Measurements from ENCODE around the gene BAIAP2L1.
A peak's percentile ranks its signal among the peaks of the same experiment; 100 is the strongest.

BAIAP2L1 gene

GRCh38 chr7:98267303-98267702 lies 133.6 kb downstream of the BAIAP2L1 start:
- DNase-seq (ENCODE audit: low read depth) = no peak

DNA sequence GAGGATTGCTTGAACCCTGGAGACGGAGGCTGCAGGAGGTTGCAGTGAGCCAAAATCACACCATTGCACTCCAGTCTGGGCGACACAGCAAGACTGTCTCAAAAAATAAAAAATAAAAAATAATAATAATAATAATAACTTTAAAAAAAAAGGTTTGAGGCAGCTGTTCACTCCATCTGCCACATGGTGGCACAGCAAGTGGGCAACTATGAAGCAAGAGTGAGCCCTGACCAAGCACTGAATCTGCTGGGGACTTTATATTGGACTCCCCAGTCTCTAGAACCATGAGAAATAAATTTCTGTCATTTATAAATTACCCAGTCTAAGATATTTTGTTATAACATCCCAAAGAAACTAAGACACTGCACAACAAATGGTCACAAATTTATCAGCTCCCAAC lies 134.1 kb downstream of the BAIAP2L1 start:
- DNase-seq (ENCODE audit: low read depth) = no peak

- DNase-seq (ENCODE audit: low read depth) = no peak
Measured at GRCh38 chr7:98265841-98266271, 135.0 kb downstream of the BAIAP2L1 start.

- no peak for DNase-seq (ENCODE audit: low read depth)
Measured at GRCh38 chr7:98257701-98258100, 143.2 kb downstream of the BAIAP2L1 start.

- no peak for DNase-seq (ENCODE audit: low read depth)
Measured at GRCh38 chr7:98256431-98256830, 144.5 kb downstream of the BAIAP2L1 start.

- DNase-seq (ENCODE audit: low read depth) = no peak
Measured at GRCh38 chr7:98254951-98255610, 145.8 kb downstream of the BAIAP2L1 start.

DNA sequence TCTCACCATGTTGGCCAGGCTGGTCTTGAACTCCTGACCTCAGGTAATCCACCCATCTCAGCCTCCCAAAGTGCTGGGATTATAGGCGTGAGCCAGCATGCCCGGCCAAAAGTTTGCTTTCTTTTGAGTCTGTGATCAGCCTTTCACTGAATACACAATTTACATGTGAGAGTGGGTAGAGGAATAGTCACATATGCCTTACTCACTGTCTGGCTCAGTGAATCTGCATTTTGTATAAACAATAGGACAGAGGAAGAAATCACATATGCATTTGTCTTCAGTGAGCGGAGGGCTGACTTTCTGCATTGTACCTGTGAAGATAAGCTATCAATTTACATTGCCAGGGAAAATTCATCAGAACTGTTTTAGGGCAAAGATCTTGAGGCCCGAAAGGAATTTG lies 146.4 kb downstream of the BAIAP2L1 start:
- no peak for DNase-seq (ENCODE audit: low read depth)

DNA sequence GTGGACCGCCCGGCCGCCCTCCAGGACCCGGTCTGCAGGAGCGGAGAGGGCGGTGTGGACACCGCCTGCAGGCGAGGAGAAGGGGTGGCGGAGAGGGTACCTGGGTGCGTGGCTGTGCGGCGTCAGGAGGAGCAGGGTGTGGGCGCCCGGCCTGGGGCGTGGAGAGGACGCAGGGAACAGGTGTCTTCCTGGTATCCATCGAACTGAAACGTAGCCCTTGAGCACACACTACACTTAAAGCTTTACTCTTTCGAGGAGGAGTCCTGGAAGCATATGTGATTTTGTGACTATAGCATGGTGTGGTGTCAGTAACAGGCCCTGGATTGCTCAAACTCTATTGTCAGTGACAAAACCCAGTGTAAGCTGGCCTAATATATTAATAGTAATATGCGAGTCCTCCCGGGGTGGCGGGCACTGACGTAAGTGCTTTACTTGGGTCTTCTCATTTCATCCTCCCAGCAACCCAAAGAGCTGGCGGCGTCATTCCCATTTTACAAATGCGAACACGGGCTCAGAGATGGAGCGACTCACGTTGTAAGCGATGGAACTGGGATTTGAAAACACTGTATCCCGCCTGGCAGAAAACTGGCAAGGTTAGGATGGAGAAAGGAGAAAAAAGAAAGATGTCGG lies 148.3 kb downstream of the BAIAP2L1 start:
- no peak for DNase-seq (ENCODE audit: low read depth)

DNA sequence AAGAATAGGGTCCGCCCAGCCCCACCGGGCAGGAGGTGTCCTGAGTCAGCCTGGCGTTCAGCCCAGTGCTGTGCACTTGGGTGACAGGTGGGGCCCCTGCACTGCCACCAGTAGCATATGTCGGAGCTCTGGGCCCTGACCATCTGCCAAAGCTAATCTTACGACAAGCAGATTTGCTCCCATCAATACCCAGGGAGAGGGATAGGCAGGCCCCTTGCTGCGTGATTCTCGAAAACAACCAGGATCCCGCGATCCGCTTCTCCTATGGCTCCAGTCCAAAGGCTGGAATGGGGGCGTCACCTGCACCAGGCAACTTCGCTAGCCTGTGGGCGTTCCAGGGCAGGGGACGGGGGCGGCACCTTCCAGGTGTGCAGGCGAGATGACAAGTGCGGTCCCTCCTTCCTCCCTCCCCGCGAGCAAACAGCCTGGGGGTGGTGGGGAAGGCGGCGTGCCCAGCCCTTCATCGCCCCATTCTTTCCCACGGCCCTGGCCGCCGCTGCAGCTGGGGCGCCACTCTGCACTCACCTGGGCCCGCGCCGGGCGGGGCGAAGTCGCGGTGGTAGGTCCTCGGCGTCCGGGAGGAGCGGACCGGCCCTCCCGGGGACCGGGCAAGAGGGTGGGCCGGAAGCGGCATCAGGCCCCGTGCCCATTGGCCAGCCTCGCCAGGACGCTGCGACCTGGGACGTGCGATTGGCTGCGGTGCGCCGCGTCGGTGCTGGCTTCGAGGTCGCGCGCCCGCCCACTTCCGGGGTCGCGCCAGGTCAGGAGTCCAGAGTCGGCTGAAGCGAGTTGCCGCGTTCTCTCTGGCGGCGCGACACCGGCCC lies 149.1 kb downstream of the BAIAP2L1 start, which contains the start of gene TECPR1:
Gene TECPR1, minus strand, starts transcription at position 632 of the 824 bp plus-strand sequence. CDS start 6,086 bp downstream, outside the sequence.
- peak; percentile 80 for DNase-seq (ENCODE audit: low read depth)

DNA sequence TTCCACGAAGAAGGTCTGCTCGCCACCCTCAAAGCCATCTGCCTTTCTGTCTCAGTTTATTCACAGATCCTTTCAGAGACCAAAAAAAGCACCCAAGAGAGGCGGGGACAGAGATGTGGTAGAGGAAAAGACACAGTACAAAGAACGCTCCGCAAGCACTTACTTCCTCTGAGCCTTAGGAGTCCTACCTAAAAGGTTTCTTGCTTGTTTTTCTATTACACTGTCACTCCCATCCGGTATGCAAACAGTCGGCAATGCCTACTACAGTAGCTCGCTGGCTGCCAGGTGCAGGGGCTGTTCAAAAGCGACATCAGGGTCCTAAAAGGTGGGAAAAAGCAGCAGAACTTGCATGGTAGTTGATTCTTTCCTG lies 149.7 kb downstream of the BAIAP2L1 start:
- DNase-seq (ENCODE audit: low read depth) = peak; percentile 14

DNA sequence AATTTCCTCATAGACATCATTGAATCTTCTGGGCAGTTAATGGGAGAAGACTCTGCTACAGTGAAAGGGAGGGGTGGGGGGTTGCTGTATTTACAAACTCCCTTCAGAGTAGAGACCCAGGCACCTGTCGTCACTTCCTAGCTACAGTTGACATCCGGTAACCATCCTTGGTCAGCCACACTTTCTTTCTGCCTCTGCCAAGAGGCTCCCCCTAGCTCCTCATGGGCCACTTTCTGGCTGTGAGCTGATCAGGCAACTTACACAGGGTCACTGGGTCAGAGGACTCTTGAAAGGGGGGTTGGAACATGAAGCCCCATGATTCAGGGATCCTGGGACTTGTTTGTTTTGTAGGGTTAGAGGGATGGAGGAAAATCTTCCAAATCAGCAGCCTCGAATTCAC lies 150.1 kb downstream of the BAIAP2L1 start:
- DNase-seq (ENCODE audit: low read depth) = peak; percentile 31

GRCh38 chr7:98249106-98249505 lies 151.8 kb downstream of the BAIAP2L1 start:
- DNase-seq (ENCODE audit: low read depth) = no peak

DNA sequence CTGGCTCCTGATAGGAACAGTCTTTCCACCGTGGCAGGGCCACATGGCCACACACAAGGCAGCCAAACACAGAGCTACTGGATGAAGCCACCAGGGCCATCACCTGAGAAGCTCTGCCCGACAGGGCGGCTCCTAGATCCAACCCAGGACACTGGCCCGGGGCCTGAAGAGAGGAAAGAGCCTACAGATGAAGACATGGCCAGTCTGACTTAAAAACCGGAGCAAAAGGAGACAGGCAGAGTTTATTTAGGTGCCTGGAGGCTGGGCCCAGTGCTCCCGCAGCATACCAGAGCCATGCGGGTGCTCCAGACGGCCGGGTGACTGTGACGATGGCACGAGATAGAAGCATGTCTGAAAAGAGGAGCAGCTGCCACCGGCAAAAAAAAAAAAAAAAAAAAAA lies 152.7 kb downstream of the BAIAP2L1 start:
- DNase-seq (ENCODE audit: low read depth) = no peak

DNA sequence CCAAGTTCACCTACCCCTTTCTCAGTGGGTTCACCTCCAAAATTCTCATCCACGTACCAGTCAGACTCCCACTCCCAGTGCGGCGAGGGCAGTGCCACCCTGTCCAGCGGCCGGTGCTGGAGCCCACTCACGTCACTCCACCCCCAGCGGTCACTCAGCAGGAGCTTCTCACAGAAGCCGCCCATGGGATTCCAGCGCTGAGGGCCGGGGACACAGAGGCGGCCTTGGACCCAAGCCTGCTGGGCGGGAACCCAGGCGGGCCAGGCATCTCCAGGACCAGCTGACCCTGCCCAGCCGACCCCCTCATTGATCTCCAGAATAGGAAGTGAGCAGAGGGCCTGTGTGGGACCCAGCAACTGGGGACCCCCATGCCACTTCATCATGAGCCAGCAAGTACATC lies 156.0 kb downstream of the BAIAP2L1 start:
- no peak for DNase-seq (ENCODE audit: low read depth)

DNA sequence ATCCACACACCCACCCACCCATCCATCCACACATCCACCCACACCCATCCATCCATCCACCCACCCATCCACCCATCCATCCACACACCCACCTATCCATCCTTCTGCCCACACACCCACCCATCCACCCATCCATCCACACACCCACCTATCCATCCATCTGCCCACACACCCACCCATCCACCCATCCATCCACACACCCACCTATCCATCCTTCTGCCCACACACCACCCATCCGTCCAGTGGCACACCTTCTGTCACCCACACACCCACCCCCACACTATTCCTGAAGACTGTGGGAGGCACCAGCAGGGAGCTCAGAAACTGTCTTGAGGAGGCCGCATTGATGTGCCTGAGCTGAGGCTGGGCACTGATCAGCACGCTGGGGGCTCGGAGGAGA lies 158.0 kb downstream of the BAIAP2L1 start:
- no peak for DNase-seq (ENCODE audit: low read depth)

DNA sequence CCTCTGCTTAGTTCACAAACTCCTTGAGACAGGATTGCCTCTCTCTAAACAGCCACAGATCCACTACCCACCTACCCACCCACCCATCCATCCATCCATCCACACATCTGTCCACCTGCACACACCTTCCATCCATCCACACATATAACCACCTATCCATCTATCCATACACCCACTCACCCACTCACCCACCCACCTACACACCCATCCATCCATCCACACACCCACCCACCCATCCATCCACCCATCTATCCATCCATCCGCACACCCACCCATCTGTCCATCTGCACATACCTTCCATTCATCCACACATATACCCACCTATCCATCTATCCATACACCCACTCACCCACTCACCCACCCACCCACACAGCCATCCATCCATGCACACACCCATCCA lies 158.5 kb downstream of the BAIAP2L1 start:
- DNase-seq (ENCODE audit: low read depth) = no peak

DNA sequence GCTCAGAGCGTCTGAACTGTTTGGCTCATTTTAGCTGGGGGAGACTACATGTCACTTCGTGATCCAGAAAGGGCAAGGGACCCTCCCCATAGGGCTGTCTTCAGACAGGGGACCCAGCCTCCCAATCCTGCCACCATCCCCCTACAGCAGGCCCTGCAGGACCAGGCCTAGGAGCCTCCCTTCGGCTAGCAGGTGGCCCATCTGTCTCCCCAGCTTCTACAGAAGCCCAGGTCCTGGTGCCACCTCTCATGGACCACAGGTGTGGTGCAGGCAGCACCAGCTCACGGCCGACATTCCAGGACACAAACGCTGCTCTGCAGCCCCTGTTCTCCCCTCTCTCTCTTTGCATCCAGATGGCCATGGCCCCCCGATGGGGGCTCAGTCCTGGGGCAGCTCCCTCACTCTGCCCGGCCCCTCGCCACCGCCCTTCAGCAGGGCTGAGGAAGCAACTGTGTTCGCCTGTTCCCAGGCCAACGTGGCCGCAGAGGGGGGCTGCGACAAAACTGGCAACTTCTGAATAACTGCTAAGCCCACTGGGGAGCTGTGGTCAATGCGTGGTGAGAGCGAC lies 159.1 kb downstream of the BAIAP2L1 start:
- no peak for DNase-seq (ENCODE audit: low read depth)

All from T-helper 22 cell (primary cell).